ENCODE measurements around the gene SMARCC2. TPM values are rescaled to one million over a fixed set of nuclear protein-coding genes. Genes with fewer than 3 reads are reported as not detected.

Gene SMARCC2
- total RNA-seq, 4 donors from 2014 or later = 63.8 to 231 (median 135) TPM

- Histone ChIP-seq H3K4me1 (peaks cover 6 to 38% (median 13%) of the 10 kb centered on the region in 4 donors), H3K4me3 (no peak overlapping the region), H3K36me3 (peaks cover 0 to 23% (median 8%) of the 10 kb centered on the region in 4 donors), H3K9me3 (no peaks in the 10 kb centered on the region), H3K27me3 (no peaks in the 10 kb centered on the region), H3K27ac (peak overlapping the region in 2 of 4 donors; percentile 11 to 58)
- TF ChIP-seq, protein P1, sequence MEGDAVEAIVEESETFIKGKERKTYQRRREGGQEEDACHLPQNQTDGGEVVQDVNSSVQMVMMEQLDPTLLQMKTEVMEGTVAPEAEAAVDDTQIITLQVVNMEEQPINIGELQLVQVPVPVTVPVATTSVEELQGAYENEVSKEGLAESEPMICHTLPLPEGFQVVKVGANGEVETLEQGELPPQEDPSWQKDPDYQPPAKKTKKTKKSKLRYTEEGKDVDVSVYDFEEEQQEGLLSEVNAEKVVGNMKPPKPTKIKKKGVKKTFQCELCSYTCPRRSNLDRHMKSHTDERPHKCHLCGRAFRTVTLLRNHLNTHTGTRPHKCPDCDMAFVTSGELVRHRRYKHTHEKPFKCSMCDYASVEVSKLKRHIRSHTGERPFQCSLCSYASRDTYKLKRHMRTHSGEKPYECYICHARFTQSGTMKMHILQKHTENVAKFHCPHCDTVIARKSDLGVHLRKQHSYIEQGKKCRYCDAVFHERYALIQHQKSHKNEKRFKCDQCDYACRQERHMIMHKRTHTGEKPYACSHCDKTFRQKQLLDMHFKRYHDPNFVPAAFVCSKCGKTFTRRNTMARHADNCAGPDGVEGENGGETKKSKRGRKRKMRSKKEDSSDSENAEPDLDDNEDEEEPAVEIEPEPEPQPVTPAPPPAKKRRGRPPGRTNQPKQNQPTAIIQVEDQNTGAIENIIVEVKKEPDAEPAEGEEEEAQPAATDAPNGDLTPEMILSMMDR (IDR thresholded peaks at IDR 0.05) = no peak
- TF ChIP-seq POLR2A (IDR thresholded peaks at IDR 0.05) (no peak), POLR2AphosphoS5 (IDR thresholded peaks at IDR 0.05) (no peak), EP300 (IDR thresholded peaks at IDR 0.05; ENCODE audit: low read depth) (no peak)
- 79 to 85% methylated on average over 3 of the region's 3 CpGs for WGBS, 2 donors (ENCODE audit: low coverage in 1 of 2)
- no peak for DNase-seq
- in situ Hi-C loops (cut with MboI; ENCODE audit: low pct_ligation_motif_present in 1 of 4, low pct_unique_long_range_greater_than_20kb in 1 of 4, low sequenced_read_pairs in 3 of 4) (no loop called here), intact Hi-C loops (cut with DNase I; ENCODE audit: low total_unique reads) (no loop called here)
Measured at GRCh38 chr12:56145217-56145616, 44.1 kb downstream of the SMARCC2 start.

GRCh38 chr12:56143870-56144269 lies 45.4 kb downstream of the SMARCC2 start:
- peak; percentile 26 for TF ChIP-seq POLR2A (IDR thresholded peaks at IDR 0.05)
- TF ChIP-seq, protein P1 (IDR thresholded peaks at IDR 0.05) = no peak
- peak in 2 of 3 donors; percentile 22 to 24 for TF ChIP-seq POLR2AphosphoS5 (IDR thresholded peaks at IDR 0.05)
- no peak for TF ChIP-seq EP300 (IDR thresholded peaks at IDR 0.05; ENCODE audit: low read depth)
- Histone ChIP-seq H3K27ac (peak overlapping the region; percentile 11 to 66 (median 56)), H3K27me3 (no peaks in the 10 kb centered on the region), H3K4me3 (no peak overlapping the region), H3K36me3 (peaks cover 0 to 37% (median 15%) of the 10 kb centered on the region in 4 donors), H3K4me1 (peaks cover 6 to 38% (median 13%) of the 10 kb centered on the region in 4 donors), H3K9me3 (no peaks in the 10 kb centered on the region)
- WGBS, 2 donors (ENCODE audit: low coverage in 1 of 2) = 73% methylated on average over 8 of the region's 8 CpGs; no CpG with 5 or more reads in 1 of the 2 donors
- in situ Hi-C loops (cut with MboI; ENCODE audit: low pct_ligation_motif_present in 1 of 4, low pct_unique_long_range_greater_than_20kb in 1 of 4, low sequenced_read_pairs in 3 of 4) (no loop called here), intact Hi-C loops (cut with DNase I; ENCODE audit: low total_unique reads) (no loop called here)
- peak; percentile 62 for DNase-seq

GRCh38 chr12:56143217-56143616 lies 46.1 kb downstream of the SMARCC2 start:
- TF ChIP-seq EP300 (IDR thresholded peaks at IDR 0.05; ENCODE audit: low read depth) (no peak), POLR2AphosphoS5 (IDR thresholded peaks at IDR 0.05) (no peak), POLR2A (IDR thresholded peaks at IDR 0.05) (no peak)
- TF ChIP-seq, protein P1 (IDR thresholded peaks at IDR 0.05) = no peak
- Histone ChIP-seq H3K27me3 (no peaks in the 10 kb centered on the region), H3K9me3 (no peaks in the 10 kb centered on the region), H3K27ac (peak overlapping the region; percentile 11 to 66 (median 56)), H3K4me1 (peaks cover 6 to 38% (median 13%) of the 10 kb centered on the region in 4 donors), H3K4me3 (no peak overlapping the region), H3K36me3 (peaks cover 0 to 42% (median 18%) of the 10 kb centered on the region in 4 donors)
- WGBS, 2 donors (ENCODE audit: low coverage in 1 of 2) = 61% methylated on average over 4 of the region's 4 CpGs; no CpG with 5 or more reads in 1 of the 2 donors
- in situ Hi-C loops (cut with MboI; ENCODE audit: low pct_ligation_motif_present in 1 of 4, low pct_unique_long_range_greater_than_20kb in 1 of 4, low sequenced_read_pairs in 3 of 4) (no loop called here), intact Hi-C loops (cut with DNase I; ENCODE audit: low total_unique reads) (no loop called here)
- no peak for DNase-seq

GRCh38 chr12:56141946-56142784 lies 47.1 kb downstream of the SMARCC2 start:
- DNase-seq = no peak

More at GRCh38 chr12:56141946-56142784, 47.1 kb downstream of the SMARCC2 start:
- intact Hi-C loops (cut with DNase I; ENCODE audit: low total_unique reads) (no loop called here), in situ Hi-C loops (cut with MboI; ENCODE audit: low pct_ligation_motif_present in 1 of 4, low pct_unique_long_range_greater_than_20kb in 1 of 4, low sequenced_read_pairs in 3 of 4) (no loop called here)
- H3K4me3 ChIP-seq = no peak overlapping the region
- peak overlapping the region in 1 of 4 donors; percentile 66 for H3K27ac ChIP-seq
- TF ChIP-seq POLR2A (IDR thresholded peaks at IDR 0.05) = no peak
- TF ChIP-seq POLR2AphosphoS5 (IDR thresholded peaks at IDR 0.05) = no peak
- TF ChIP-seq EP300 (IDR thresholded peaks at IDR 0.05; ENCODE audit: low read depth) = no peak
- TF ChIP-seq, protein P1 (IDR thresholded peaks at IDR 0.05) = no peak
- H3K27me3 ChIP-seq = no peaks in the 10 kb centered on the region
- H3K9me3 ChIP-seq = no peaks in the 10 kb centered on the region
- 90 to 96% methylated on average over 7 to 19 of the region's 19 CpGs for WGBS, 2 donors (ENCODE audit: low coverage in 1 of 2)
- H3K4me1 ChIP-seq = peaks cover 6 to 31% (median 9%) of the 10 kb centered on the region in 4 donors
- H3K36me3 ChIP-seq = peaks cover 0 to 53% (median 23%) of the 10 kb centered on the region in 4 donors
